H9 (cell line): ENCODE results near the gene PPFIBP2. TPM values are rescaled to one million over a fixed set of nuclear protein-coding genes. Genes with fewer than 3 reads are reported as not detected.

Source experiments
- DNase-seq: peaks from one replicate; pipeline ENCODE4 v3.0.0-alpha.2; 2017
- H2AFZ ChIP-seq: one replicate; pipeline ENCODE4 v1.6.1; 2013; ENCODE audit warnings: mild to moderate bottlenecking, low read length, control low read depth, moderate library complexity
- H2AK5ac ChIP-seq: 2 replicates; pipeline ENCODE4 v1.6.1; 2013; ENCODE audit warnings: low read length, control low read depth, mixed read lengths; ENCODE audit not compliant: insufficient read length
- H2BK120ac ChIP-seq: one replicate; pipeline ENCODE4 v1.6.1; 2013; ENCODE audit warnings: low read depth, mild to moderate bottlenecking, low read length, control low read depth, inconsistent platforms; ENCODE audit not compliant: poor library complexity, severe bottlenecking
- H2BK12ac ChIP-seq: 2 replicates; pipeline ENCODE4 v1.6.1; 2013; ENCODE audit warnings: low read length, control low read depth, mixed read lengths, low read depth; ENCODE audit not compliant: insufficient read length
- H2BK15ac ChIP-seq: 2 replicates; pipeline ENCODE4 v1.6.1; 2013; ENCODE audit warnings: low read depth, low read length, control low read depth
- H2BK20ac ChIP-seq: one replicate; pipeline ENCODE4 v1.6.1; 2013; ENCODE audit warnings: low read depth, mild to moderate bottlenecking, low read length, control low read depth, inconsistent platforms; ENCODE audit not compliant: poor library complexity, severe bottlenecking
- H2BK5ac ChIP-seq: 2 replicates; pipeline ENCODE4 v1.6.1; 2013; ENCODE audit warnings: low read length, control low read depth, mixed read lengths; ENCODE audit not compliant: insufficient read length
- H3K14ac ChIP-seq: 2 replicates; pipeline ENCODE4 v1.6.1; 2013; ENCODE audit warnings: low read length, control low read depth; ENCODE audit not compliant: insufficient read depth
- H3K18ac ChIP-seq: 2 replicates; pipeline ENCODE4 v1.6.1; 2013; ENCODE audit warnings: low read depth, mild to moderate bottlenecking, mixed read lengths, low read length, control low read depth; ENCODE audit not compliant: insufficient read length
- H3K23ac ChIP-seq: 2 replicates; pipeline ENCODE4 v1.6.1; 2013; ENCODE audit warnings: low read length, control low read depth, mixed read lengths, low read depth; ENCODE audit not compliant: insufficient read length
- H3K23me2 ChIP-seq: 2 replicates; pipeline ENCODE4 v1.6.1; 2013; ENCODE audit warnings: low read depth, mild to moderate bottlenecking, mixed read lengths, low read length, control low read depth; ENCODE audit not compliant: insufficient read length, poor library complexity, severe bottlenecking
- H3K27ac ChIP-seq: 2 replicates; pipeline ENCODE4 v1.5.1; 2013; ENCODE audit warnings: low read length, control low read depth, mixed read lengths, low read depth; ENCODE audit not compliant: insufficient read length
- H3K27me3 ChIP-seq: 2 replicates; pipeline ENCODE4 v1.6.1; 2013; ENCODE audit warnings: low read length, control low read depth, inconsistent platforms; ENCODE audit not compliant: insufficient read depth
- H3K4ac ChIP-seq: 2 replicates; pipeline ENCODE4 v1.6.1; 2013; ENCODE audit warnings: low read depth, mild to moderate bottlenecking, control low read depth, inconsistent platforms, low read length, moderate library complexity
- H3K4me1 ChIP-seq: 2 replicates; pipeline ENCODE4 v1.6.1; 2013; ENCODE audit warnings: low read length, control low read depth, inconsistent platforms; ENCODE audit not compliant: insufficient read depth
- H3K4me2 ChIP-seq: 2 replicates; pipeline ENCODE4 v1.6.1; 2013; ENCODE audit warnings: low read length, control low read depth, mixed read lengths; ENCODE audit not compliant: insufficient read length, insufficient read depth
- H3K56ac ChIP-seq: 2 replicates; pipeline ENCODE4 v1.6.1; 2013; ENCODE audit warnings: low read depth, mild to moderate bottlenecking, mixed read lengths, low read length, control low read depth; ENCODE audit not compliant: insufficient read length
- H3K79me1 ChIP-seq: 2 replicates; pipeline ENCODE4 v1.6.1; 2013; ENCODE audit warnings: low read depth, mild to moderate bottlenecking, moderate library complexity, low read length, control low read depth, inconsistent platforms; ENCODE audit not compliant: insufficient read depth, poor library complexity, severe bottlenecking
- H3K79me2 ChIP-seq: 2 replicates; pipeline ENCODE4 v1.6.1; 2013; ENCODE audit warnings: low read length, control low read depth, inconsistent platforms; ENCODE audit not compliant: insufficient read depth
- H3K9ac ChIP-seq: 2 replicates; pipeline ENCODE4 v1.6.1; 2013; ENCODE audit warnings: low read length, control low read depth, mixed read lengths; ENCODE audit not compliant: insufficient read length; ENCODE audit errors: extremely low read depth
- H3K9me3 ChIP-seq: one replicate; pipeline ENCODE4 v1.6.1; 2013; ENCODE audit warnings: low read depth, low read length, inconsistent platforms; ENCODE audit not compliant: control insufficient read depth
- H3T11ph ChIP-seq: one replicate; pipeline ENCODE4 v1.6.1; 2013; ENCODE audit warnings: mild to moderate bottlenecking, low read length, control low read depth, inconsistent platforms
- H4K20me1 ChIP-seq: one replicate; pipeline ENCODE4 v1.6.1; 2013; ENCODE audit not compliant: control insufficient read depth, insufficient read length, insufficient read depth
- H4K5ac ChIP-seq: 2 replicates; pipeline ENCODE4 v1.6.1; 2013; ENCODE audit warnings: low read depth, mild to moderate bottlenecking, mixed read lengths, low read length, control low read depth; ENCODE audit not compliant: insufficient read length
- H4K8ac ChIP-seq: replicated peaks from 2 replicates; pipeline ENCODE4 v1.6.1; 2013; ENCODE audit warnings: low read length, control low read depth, mixed read lengths, low read depth; ENCODE audit not compliant: insufficient read length
- H4K91ac ChIP-seq: 2 replicates; pipeline ENCODE4 v1.6.1; 2013; ENCODE audit warnings: low read depth, mild to moderate bottlenecking, moderate library complexity, mixed read lengths, low read length, control low read depth; ENCODE audit not compliant: insufficient read length
- H3K27ac Mint-ChIP-seq, 3 experiments: 2 replicates in 2 of 3; 3 replicates in 1 of 3; pipeline ENCODE4 v1.8.0; 2020 to 2021; ENCODE audit warnings: mixed read lengths in 3 of 3, mild to moderate bottlenecking in 1 of 3, moderate library complexity in 1 of 3
- H3K27me3 Mint-ChIP-seq: 2 replicates; pipeline ENCODE4 v1.8.0; 2021; ENCODE audit warnings: low read depth, mild to moderate bottlenecking, moderate library complexity, mixed read lengths
- H3K36me3 Mint-ChIP-seq, 3 experiments: 2 replicates in 2 of 3; 3 replicates in 1 of 3; pipeline ENCODE4 v1.8.0; 2020 to 2021; ENCODE audit warnings: low read depth in 3 of 3, mixed read lengths in 3 of 3; ENCODE audit not compliant: insufficient read depth in 1 of 3
- H3K4me1 Mint-ChIP-seq, 2 experiments: 2 replicates each; pipeline ENCODE4 v1.8.0; 2020; ENCODE audit warnings: mixed read lengths in 2 of 2
- H3K4me3 Mint-ChIP-seq, 2 experiments: 2 replicates in 1 of 2; 3 replicates in 1 of 2; pipeline ENCODE4 v1.8.0; 2020 to 2021; ENCODE audit warnings: mild to moderate bottlenecking in 2 of 2, mixed read lengths in 2 of 2, moderate library complexity in 1 of 2
- H3K9me3 Mint-ChIP-seq, 2 experiments: 2 replicates in 1 of 2; 3 replicates in 1 of 2; pipeline ENCODE4 v1.8.0; 2020; ENCODE audit warnings: mild to moderate bottlenecking in 2 of 2, mixed read lengths in 2 of 2, moderate library complexity in 1 of 2
- WGBS: extraction: QIAGEN DNeasy Blood & Tissue Kit; methylation state at CpG from one replicate; pipeline ENCODE4 v1.1.7; 2013; ENCODE audit warnings: missing lambda C conversion rate, low lambda C conversion rate, mixed read lengths; ENCODE audit not compliant: insufficient read length; ENCODE audit errors: extremely low coverage; 5-methylcytosine and 5-hydroxymethylcytosine counted together
- total RNA-seq: library from RNA; stranded (reverse); gene quantifications from 2 replicates; pipeline ENCODE4 v1.2.1, GENCODE V29; 2021
- TF ChIP-seq, protein P1 (sequence below): fragments of 200-600 bp; sonication (generic); conservative IDR thresholded peaks from 3 replicates; pipeline ENCODE4 v1.8.0; 2021; ENCODE audit warnings: antibody characterized with exemption, mild to moderate bottlenecking

PPFIBP2 gene
- total RNA-seq, 1 experiment from 2014 or later, result 8.3 TPM

DNA sequence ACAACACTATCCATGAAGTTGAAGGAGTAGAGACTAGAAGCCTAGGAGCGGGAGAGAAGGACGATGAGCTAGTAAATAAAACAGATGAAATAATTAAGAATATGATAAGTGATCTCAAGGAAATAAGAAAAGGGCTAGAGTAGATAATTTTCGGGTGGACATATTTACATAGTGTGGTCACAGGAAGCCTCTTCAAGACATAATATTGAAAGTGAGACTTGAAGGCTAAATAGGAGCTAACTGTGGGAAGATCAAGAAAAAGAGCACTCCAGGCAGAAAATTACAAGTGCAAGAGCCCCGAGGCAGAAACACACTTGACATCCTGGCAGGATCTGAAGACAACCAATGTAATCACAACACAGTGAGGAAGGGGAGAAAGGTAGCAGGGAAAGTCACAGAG lies 11.9 kb upstream of the PPFIBP2 start:
- no CpG with 5 or more reads among the region's 4 CpGs for WGBS
- Histone ChIP-seq H3K23ac (no peak overlapping the region), H3K4ac (no peak overlapping the region), H2AK5ac (no peak overlapping the region), H4K20me1 (no peaks in the 10 kb centered on the region), H3K23me2 (no peaks in the 10 kb centered on the region), H3K4me2 (no peak overlapping the region), H2BK12ac (no peak overlapping the region), H2BK5ac (no peak overlapping the region), H2BK15ac (no peak overlapping the region), H3K14ac (no peak overlapping the region), H4K5ac (no peak overlapping the region), H3K79me2 (no peaks in the 10 kb centered on the region), H2AFZ (no peak overlapping the region), H3K27me3 (no peaks in the 10 kb centered on the region), H3T11ph (no peak overlapping the region), H3K79me1 (no peaks in the 10 kb centered on the region), H3K9me3 (no peaks in the 10 kb centered on the region), H3K9ac (no peak overlapping the region), H2BK120ac (no peak overlapping the region), H3K27ac (no peak overlapping the region), H4K8ac (no peak overlapping the region), H3K56ac (no peak overlapping the region), H2BK20ac (no peak overlapping the region), H3K18ac (no peak overlapping the region), H4K91ac (no peak overlapping the region), H3K4me1 (no peaks in the 10 kb centered on the region)
- no peak for DNase-seq
- H3K27me3 Mint-ChIP-seq, result peaks cover 4% of the 10 kb centered on the region; the same call in 1 of the 2 replicates
- no peaks in the 10 kb centered on the region for H3K9me3 Mint-ChIP-seq
- peaks cover 7 to 8% of the 10 kb centered on the region in 2 experiments for H3K4me1 Mint-ChIP-seq
- H3K27ac Mint-ChIP-seq, result no peak overlapping the region
- H3K36me3 Mint-ChIP-seq, result no peaks in the 10 kb centered on the region
- no peak overlapping the region for H3K4me3 Mint-ChIP-seq
- TF ChIP-seq, protein P1, sequence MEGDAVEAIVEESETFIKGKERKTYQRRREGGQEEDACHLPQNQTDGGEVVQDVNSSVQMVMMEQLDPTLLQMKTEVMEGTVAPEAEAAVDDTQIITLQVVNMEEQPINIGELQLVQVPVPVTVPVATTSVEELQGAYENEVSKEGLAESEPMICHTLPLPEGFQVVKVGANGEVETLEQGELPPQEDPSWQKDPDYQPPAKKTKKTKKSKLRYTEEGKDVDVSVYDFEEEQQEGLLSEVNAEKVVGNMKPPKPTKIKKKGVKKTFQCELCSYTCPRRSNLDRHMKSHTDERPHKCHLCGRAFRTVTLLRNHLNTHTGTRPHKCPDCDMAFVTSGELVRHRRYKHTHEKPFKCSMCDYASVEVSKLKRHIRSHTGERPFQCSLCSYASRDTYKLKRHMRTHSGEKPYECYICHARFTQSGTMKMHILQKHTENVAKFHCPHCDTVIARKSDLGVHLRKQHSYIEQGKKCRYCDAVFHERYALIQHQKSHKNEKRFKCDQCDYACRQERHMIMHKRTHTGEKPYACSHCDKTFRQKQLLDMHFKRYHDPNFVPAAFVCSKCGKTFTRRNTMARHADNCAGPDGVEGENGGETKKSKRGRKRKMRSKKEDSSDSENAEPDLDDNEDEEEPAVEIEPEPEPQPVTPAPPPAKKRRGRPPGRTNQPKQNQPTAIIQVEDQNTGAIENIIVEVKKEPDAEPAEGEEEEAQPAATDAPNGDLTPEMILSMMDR, result no peak
